Neural progenitor cell (in vitro differentiated cells): ENCODE measurements around the gene GLIPR1L1. TPM values are rescaled to one million over a fixed set of nuclear protein-coding genes. Genes with fewer than 3 reads are reported as not detected.

ENCODE experiments used
- DNase-seq: peaks from one replicate; pipeline ENCODE4 v3.0.0-alpha.2; 2016; ENCODE audit warnings: low spot score
- H2AFZ ChIP-seq: fragments of 200-600 bp; sonication (generic); replicated peaks from 2 replicates; pipeline ENCODE4 v1.6.1; 2016; ENCODE audit warnings: antibody characterized with exemption
- H3F3A ChIP-seq: fragments of 200-600 bp; sonication (generic); 2 replicates; pipeline ENCODE4 v1.6.1; 2016; ENCODE audit warnings: antibody characterized with exemption, low read depth
- H3K27ac ChIP-seq: fragments of 200-600 bp; sonication (generic); 2 replicates; pipeline ENCODE4 v1.5.1; 2016; ENCODE audit warnings: mild to moderate bottlenecking
- H3K27me3 ChIP-seq: fragments of 200-600 bp; sonication (generic); 2 replicates; pipeline ENCODE4 v1.6.1; 2016; ENCODE audit warnings: mild to moderate bottlenecking, moderate library complexity
- H3K36me3 ChIP-seq: fragments of 200-600 bp; sonication (generic); 2 replicates; pipeline ENCODE4 v1.5.1; 2016
- H3K4me1 ChIP-seq: fragments of 200-600 bp; sonication (generic); 2 replicates; pipeline ENCODE4 v1.6.1; 2016; ENCODE audit warnings: mixed run types
- H3K4me2 ChIP-seq: fragments of 200-600 bp; sonication (generic); 2 replicates; pipeline ENCODE4 v1.6.1; 2016
- H3K4me3 ChIP-seq: fragments of 200-600 bp; sonication (generic); 2 replicates; pipeline ENCODE4 v1.5.1; 2016
- H3K79me2 ChIP-seq: fragments of 200-600 bp; sonication (generic); 2 replicates; pipeline ENCODE4 v1.6.1; 2016; ENCODE audit warnings: low read depth
- H3K9ac ChIP-seq: fragments of 200-600 bp; sonication (generic); 2 replicates; pipeline ENCODE4 v1.6.1; 2016
- H3K9me3 ChIP-seq: fragments of 200-600 bp; sonication (generic); 2 replicates; pipeline ENCODE4 v1.5.1; 2016; ENCODE audit warnings: low read depth
- H4K20me1 ChIP-seq: fragments of 200-600 bp; sonication (generic); 2 replicates; pipeline ENCODE4 v1.6.1; 2016; ENCODE audit warnings: low read depth
- H3K27ac Mint-ChIP-seq: 3 replicates; pipeline ENCODE4 v1.8.0; 2021; ENCODE audit warnings: mixed read lengths
- H3K27me3 Mint-ChIP-seq: 2 replicates; pipeline ENCODE4 v1.8.0; 2022; ENCODE audit warnings: low read depth, mild to moderate bottlenecking, inconsistent platforms, moderate library complexity, mixed read lengths; ENCODE audit not compliant: insufficient read depth
- H3K36me3 Mint-ChIP-seq: 3 replicates; pipeline ENCODE4 v1.8.0; 2021; ENCODE audit warnings: mixed read lengths
- H3K4me1 Mint-ChIP-seq: 3 replicates; pipeline ENCODE4 v1.8.0; 2021; ENCODE audit warnings: mixed read lengths
- H3K4me3 Mint-ChIP-seq: 3 replicates; pipeline ENCODE4 v1.8.0; 2021; ENCODE audit warnings: mild to moderate bottlenecking, moderate library complexity, mixed read lengths
- H3K9me3 Mint-ChIP-seq: 3 replicates; pipeline ENCODE4 v1.8.0; 2020; ENCODE audit warnings: mixed read lengths
- CTCF ChIP-seq: fragments of 200-600 bp; sonication (generic); IDR thresholded peaks from 2 replicates; pipeline ENCODE4 v1.5.1; 2017; ENCODE audit warnings: antibody characterized with exemption, mild to moderate bottlenecking
- EZH2 ChIP-seq: fragments of 200-600 bp; sonication (generic); IDR thresholded peaks from 2 replicates; pipeline ENCODE4 v1.6.1; 2017; ENCODE audit warnings: antibody characterized with exemption, mild to moderate bottlenecking, moderate library complexity
- EZH2phosphoT487 ChIP-seq: fragments of 200-600 bp; sonication (generic); IDR thresholded peaks from 2 replicates; pipeline ENCODE4 v1.6.1; 2017; ENCODE audit warnings: antibody characterized with exemption
- total RNA-seq: library from RNA; depleted of rRNA; stranded (reverse); fragments of >200 nt; gene quantifications from 2 replicates; pipeline ENCODE4 v1.2.3, GENCODE V29; 2015; ENCODE audit warnings: low replicate concordance

GLIPR1L1 gene
- total RNA-seq, 1 donor from 2014 or later = not detected

DNA sequence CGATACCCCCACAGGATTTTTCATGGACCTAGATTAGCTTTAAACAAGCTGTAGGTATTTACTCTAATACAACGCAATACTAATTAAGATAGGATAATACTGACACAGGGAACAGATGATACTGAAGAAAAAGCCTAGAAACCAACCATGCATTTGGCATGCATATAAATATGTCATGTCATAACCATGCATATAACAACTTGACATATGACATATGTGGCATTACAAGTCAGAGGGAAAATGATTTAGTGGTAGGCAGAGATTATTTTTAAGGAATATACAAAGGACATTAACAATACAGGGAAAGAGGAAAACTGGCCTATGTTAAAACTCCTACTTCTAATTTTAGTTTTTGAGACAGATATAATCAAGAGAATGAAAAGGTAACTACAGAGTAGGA lies 32.2 kb upstream of the GLIPR1L1 start:
- Histone ChIP-seq H3K79me2 (no peaks in the 10 kb centered on the region), H3K9me3 (no peaks in the 10 kb centered on the region), H3K9ac (no peak overlapping the region), H3K4me2 (no peak overlapping the region), H2AFZ (no peak overlapping the region), H4K20me1 (no peaks in the 10 kb centered on the region), H3K4me3 (no peak overlapping the region), H3K27me3 (no peaks in the 10 kb centered on the region), H3F3A (no peaks in the 10 kb centered on the region), H3K36me3 (no peaks in the 10 kb centered on the region), H3K4me1 (no peaks in the 10 kb centered on the region), H3K27ac (no peak overlapping the region)
- H3K9me3 Mint-ChIP-seq = no peaks in the 10 kb centered on the region
- no peak overlapping the region for H3K27ac Mint-ChIP-seq
- DNase-seq = no peak
- no peak for TF ChIP-seq EZH2phosphoT487
- TF ChIP-seq EZH2 = no peak
- no peak for TF ChIP-seq CTCF
- H3K4me3 Mint-ChIP-seq = no peak overlapping the region
- H3K4me1 Mint-ChIP-seq = no peaks in the 10 kb centered on the region
- H3K36me3 Mint-ChIP-seq = no peaks in the 10 kb centered on the region
- H3K27me3 Mint-ChIP-seq = no peaks in the 10 kb centered on the region

GRCh38 chr12:75302781-75303180 lies 31.7 kb upstream of the GLIPR1L1 start:
- Mint-ChIP-seq H3K27me3 (no peaks in the 10 kb centered on the region), H3K27ac (no peak overlapping the region), H3K4me3 (no peak overlapping the region), H3K4me1 (no peaks in the 10 kb centered on the region), H3K9me3 (no peaks in the 10 kb centered on the region), H3K36me3 (no peaks in the 10 kb centered on the region)
- no peak overlapping the region for H3K9ac ChIP-seq
- H3K27ac ChIP-seq = no peak overlapping the region
- no peak for TF ChIP-seq CTCF
- no peak for TF ChIP-seq EZH2
- no peak for TF ChIP-seq EZH2phosphoT487
- no peak for DNase-seq
- H3K9me3 ChIP-seq = no peaks in the 10 kb centered on the region
- H3K79me2 ChIP-seq = no peaks in the 10 kb centered on the region
- no peak overlapping the region for H3K4me2 ChIP-seq
- no peaks in the 10 kb centered on the region for H4K20me1 ChIP-seq
- no peaks in the 10 kb centered on the region for H3K4me1 ChIP-seq
- no peak overlapping the region for H3K4me3 ChIP-seq
- H3F3A ChIP-seq = no peaks in the 10 kb centered on the region
- no peaks in the 10 kb centered on the region for H3K27me3 ChIP-seq
- no peak overlapping the region for H2AFZ ChIP-seq
- H3K36me3 ChIP-seq = no peaks in the 10 kb centered on the region

DNA sequence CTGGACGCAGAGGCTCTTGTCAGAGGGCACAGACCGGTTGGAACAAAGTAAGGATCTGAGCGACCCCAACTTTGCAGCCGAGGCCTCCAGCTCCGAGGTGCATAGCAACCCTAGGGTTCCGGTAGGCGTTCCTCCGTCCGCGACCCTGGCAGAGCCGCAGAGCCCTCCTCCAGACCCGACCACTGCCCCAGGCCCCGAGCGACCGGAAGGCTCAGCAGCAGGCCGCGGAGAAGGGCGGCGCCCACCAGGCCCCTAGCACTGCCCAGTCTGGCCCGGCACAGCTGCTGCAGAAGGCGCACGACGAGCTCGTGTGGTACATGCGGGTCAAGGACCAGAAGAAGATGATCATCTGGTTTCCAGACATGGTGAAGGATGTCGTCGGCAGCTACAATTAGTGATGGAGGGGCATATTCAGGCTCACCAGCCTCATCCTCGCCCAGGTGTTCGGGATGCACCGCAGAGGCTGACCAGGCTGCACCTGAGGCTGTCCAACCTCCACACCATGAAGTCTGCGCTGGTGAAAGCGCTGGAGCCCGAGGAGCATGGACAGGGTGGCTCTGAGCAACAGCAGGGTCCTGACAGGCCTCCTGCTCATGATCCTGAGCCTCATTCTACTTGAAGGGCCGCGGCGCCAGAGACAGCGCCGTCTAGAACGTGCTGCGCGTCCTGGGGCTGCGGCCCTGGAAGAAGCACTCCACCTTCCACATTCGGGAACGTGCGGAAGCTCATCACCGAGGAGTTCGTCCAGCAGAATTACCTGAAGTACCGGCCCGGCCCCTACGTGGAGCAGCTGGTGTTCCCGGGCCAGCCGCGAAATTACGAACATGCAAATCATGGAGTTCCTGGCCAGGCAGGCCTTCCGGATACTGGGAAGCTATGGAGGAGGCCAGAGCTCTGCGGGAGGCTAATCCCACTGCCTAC lies 28.8 kb upstream of the GLIPR1L1 start:
- H3K27ac Mint-ChIP-seq = no peak overlapping the region
- H3K4me1 Mint-ChIP-seq = peaks cover 4% of the 10 kb centered on the region
- Histone ChIP-seq H3K9ac (no peak overlapping the region), H3K27ac (no peak overlapping the region), H3K4me2 (no peak overlapping the region), H3K36me3 (no peaks in the 10 kb centered on the region), H3K79me2 (no peaks in the 10 kb centered on the region), H4K20me1 (no peaks in the 10 kb centered on the region), H3K4me3 (no peak overlapping the region), H3F3A (no peaks in the 10 kb centered on the region), H3K9me3 (no peaks in the 10 kb centered on the region), H2AFZ (no peak overlapping the region), H3K27me3 (no peaks in the 10 kb centered on the region), H3K4me1 (no peaks in the 10 kb centered on the region)
- peaks cover 2% of the 10 kb centered on the region for H3K36me3 Mint-ChIP-seq
- DNase-seq = no peak
- no peaks in the 10 kb centered on the region for H3K9me3 Mint-ChIP-seq
- peaks cover 3% of the 10 kb centered on the region for H3K27me3 Mint-ChIP-seq
- TF ChIP-seq EZH2 (no peak), EZH2phosphoT487 (no peak), CTCF (no peak)
- no peak overlapping the region for H3K4me3 Mint-ChIP-seq
